Effector memory CD8-positive, alpha-beta T cell (primary cell): ENCODE results near the gene SERPINA12.

Experiments used
- ATAC-seq: fragments of 150-1000 bp; cut with Tn5 transposase; replicated peaks from 2 replicates; pipeline ENCODE4 v1.10.0; 2021; ENCODE audit warnings: mild to moderate bottlenecking, moderate library complexity
- DNase-seq, 3 experiments: peaks; one replicate each; pipeline ENCODE4 v3.0.0; 2021
- H3K27ac Mint-ChIP-seq, 2 donors: one replicate each; pipeline ENCODE4 v1.8.0; 2022; ENCODE audit warnings: mild to moderate bottlenecking in 2 of 2, mixed read lengths in 2 of 2, moderate library complexity in 2 of 2
- H3K27me3 Mint-ChIP-seq, 2 donors: one replicate each; pipeline ENCODE4 v1.8.0; 2022; ENCODE audit warnings: mixed read lengths in 2 of 2
- H3K36me3 Mint-ChIP-seq: one replicate; pipeline ENCODE4 v1.8.0; 2022; ENCODE audit warnings: mild to moderate bottlenecking, moderate library complexity, mixed read lengths; ENCODE audit not compliant: insufficient read depth
- H3K4me1 Mint-ChIP-seq, 2 donors: one replicate each; pipeline ENCODE4 v1.8.0; 2022; ENCODE audit warnings: low read depth in 2 of 2, mixed read lengths in 2 of 2
- H3K4me3 Mint-ChIP-seq, 2 donors: one replicate each; pipeline ENCODE4 v1.8.0; 2022; ENCODE audit warnings: mild to moderate bottlenecking in 2 of 2, mixed read lengths in 2 of 2, moderate library complexity in 2 of 2
- H3K9me3 Mint-ChIP-seq, 2 donors: one replicate each; pipeline ENCODE4 v1.8.0; 2022; ENCODE audit warnings: mixed read lengths in 2 of 2

SERPINA12 gene

DNA sequence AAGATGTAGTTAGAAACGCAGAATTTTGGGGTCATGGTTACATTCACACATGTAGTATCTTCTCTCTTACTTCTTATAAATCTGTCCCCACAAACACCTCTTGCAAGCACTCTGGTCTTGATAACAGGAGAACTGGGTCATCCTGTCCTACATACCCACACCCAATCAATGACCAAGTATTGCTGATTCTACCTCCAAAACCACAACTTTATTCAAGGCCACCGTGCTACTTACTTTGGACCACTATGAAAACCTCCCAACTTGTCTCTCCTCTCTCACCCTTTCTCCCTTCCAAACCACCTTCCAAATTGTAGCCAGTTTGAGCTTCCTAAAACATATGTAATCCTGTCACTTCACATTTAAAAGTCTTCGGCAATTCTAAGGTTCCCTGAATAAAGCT is 62.1 kb downstream of the SERPINA12 start:
- Mint-ChIP-seq H3K36me3 (no peaks in the 10 kb centered on the region), H3K27me3 (peaks cover 0 to 14% of the 10 kb centered on the region in 2 donors), H3K4me3 (no peak overlapping the region), H3K27ac (no peak overlapping the region), H3K4me1 (no peaks in the 10 kb centered on the region), H3K9me3 (peaks cover 0 to under 1% of the 10 kb centered on the region in 2 donors)
- ATAC-seq (no peak), DNase-seq (no peak)

DNA sequence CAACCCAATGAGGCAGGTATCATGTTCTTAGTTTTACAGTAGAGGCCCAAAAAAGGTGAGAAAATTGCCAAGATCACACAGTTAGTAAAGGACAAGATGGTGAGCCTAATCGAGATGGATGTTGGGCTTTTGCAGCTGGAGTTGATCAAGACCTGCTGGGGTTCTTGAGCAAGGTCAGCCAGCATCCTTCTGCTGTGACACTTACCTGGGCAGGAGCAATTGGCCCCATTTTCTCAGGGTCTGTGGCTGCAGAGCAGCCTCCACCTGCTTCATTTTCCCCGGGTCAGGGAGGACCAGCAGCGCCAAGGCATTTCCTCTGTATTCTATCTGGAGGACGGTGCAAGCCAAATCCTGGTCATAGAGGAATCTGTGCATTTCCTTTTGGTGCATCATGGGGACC is 63.1 kb downstream of the SERPINA12 start:
- DNase-seq, result no peak
- no peak for ATAC-seq
- H3K9me3 Mint-ChIP-seq, result peaks cover 0 to 7% of the 10 kb centered on the region in 2 donors
- H3K4me3 Mint-ChIP-seq, result no peak overlapping the region
- no peaks in the 10 kb centered on the region for H3K4me1 Mint-ChIP-seq
- no peak overlapping the region for H3K27ac Mint-ChIP-seq
- no peaks in the 10 kb centered on the region for H3K36me3 Mint-ChIP-seq
- peaks cover 10 to 25% of the 10 kb centered on the region in 2 donors for H3K27me3 Mint-ChIP-seq

DNA sequence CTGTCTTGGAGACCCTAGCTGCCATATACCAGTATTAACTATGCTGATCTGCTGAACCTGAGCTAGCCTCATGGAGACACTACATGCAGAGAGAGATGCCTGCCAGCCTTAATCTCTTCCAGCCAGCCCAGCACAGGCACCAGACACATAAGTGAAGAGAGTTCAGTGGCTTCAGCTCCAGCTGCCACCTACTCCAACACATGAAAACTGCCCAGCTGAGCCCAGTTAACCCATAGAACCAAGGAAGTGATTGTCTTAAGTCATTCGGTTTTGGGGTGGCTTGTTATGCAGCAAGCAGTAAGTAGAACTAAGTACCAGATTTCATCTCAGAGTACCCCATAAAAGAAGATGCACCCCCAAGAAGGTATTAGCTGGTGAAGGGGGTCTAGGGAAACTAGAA is 64.3 kb downstream of the SERPINA12 start:
- H3K4me1 Mint-ChIP-seq, result no peaks in the 10 kb centered on the region
- H3K9me3 Mint-ChIP-seq, result peaks cover 0 to 7% of the 10 kb centered on the region in 2 donors
- H3K4me3 Mint-ChIP-seq, result no peak overlapping the region
- no peak overlapping the region for H3K27ac Mint-ChIP-seq
- H3K27me3 Mint-ChIP-seq, result peaks cover 12 to 23% of the 10 kb centered on the region in 2 donors
- ATAC-seq (no peak), DNase-seq (no peak)
- H3K36me3 Mint-ChIP-seq, result no peaks in the 10 kb centered on the region

GRCh38 chr14:94441531-94442205 is 67.6 kb downstream of the SERPINA12 start:
- Mint-ChIP-seq H3K4me3 (no peak overlapping the region), H3K27ac (no peak overlapping the region), H3K9me3 (peaks cover 0 to 7% of the 10 kb centered on the region in 2 donors), H3K36me3 (no peaks in the 10 kb centered on the region), H3K27me3 (peaks cover 19 to 32% of the 10 kb centered on the region in 2 donors), H3K4me1 (no peaks in the 10 kb centered on the region)
- no peak for DNase-seq
- ATAC-seq, result no peak

DNA sequence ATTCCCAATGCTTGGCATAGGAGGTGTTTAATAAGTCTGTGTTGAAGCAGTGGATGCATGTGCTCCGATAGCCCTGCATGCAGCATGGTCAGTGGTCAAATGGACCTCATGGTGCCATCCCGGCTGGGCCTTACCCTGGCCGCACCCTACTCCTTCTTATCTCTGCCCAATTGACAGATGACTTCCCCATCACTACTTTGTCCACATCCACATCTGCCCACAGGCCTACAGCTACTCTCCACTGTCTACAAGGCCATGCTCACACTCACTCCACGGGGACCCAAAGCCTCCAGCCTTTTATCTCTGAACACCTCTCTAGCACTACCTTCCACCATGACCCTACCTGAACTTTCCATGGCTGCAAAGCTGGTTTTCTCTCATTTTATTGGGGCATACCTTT is 68.1 kb downstream of the SERPINA12 start:
- DNase-seq (no peak), ATAC-seq (no peak)
- Mint-ChIP-seq H3K36me3 (no peaks in the 10 kb centered on the region), H3K27ac (no peak overlapping the region), H3K27me3 (peaks cover 19 to 35% of the 10 kb centered on the region in 2 donors), H3K4me1 (no peaks in the 10 kb centered on the region), H3K4me3 (no peak overlapping the region), H3K9me3 (peaks cover 0 to 7% of the 10 kb centered on the region in 2 donors)

DNA sequence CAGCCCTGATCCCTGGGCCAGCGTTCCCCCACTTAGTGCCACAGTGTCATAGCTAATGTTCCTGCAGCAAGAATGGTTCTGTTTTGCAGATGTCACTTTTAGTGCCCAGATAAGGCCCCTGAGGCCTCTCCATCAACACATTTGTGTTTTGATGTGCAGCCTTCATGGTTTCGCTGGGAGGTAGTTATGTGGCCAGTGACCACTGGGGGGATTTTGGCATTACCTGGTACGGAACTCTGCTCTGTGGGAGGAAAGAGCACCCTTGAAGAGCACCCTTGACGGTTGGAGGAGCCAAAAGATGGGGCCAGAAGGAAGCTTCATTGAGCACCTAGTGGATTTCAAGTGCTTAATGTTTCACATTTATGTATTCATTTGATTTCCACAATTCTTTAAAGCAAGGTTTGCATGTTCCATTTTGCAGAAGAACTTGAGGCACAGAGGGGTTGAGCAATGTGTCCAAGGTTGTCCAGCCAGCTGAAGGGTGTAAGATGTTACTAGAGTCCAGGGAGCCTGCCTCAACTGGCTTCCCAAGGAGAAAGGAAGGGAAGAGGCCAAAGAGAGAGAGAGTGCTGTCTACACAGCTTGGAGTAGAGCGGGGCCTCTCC is 69.7 kb downstream of the SERPINA12 start:
- DNase-seq, result no peak
- Mint-ChIP-seq H3K4me3 (no peak overlapping the region), H3K4me1 (no peaks in the 10 kb centered on the region)

More for the DNA sequence above, 69.7 kb downstream of the SERPINA12 start:
- Mint-ChIP-seq H3K27ac (no peak overlapping the region), H3K36me3 (no peaks in the 10 kb centered on the region), H3K27me3 (peaks cover 34 to 51% of the 10 kb centered on the region in 2 donors), H3K9me3 (peaks cover 0 to 7% of the 10 kb centered on the region in 2 donors)
- ATAC-seq, result no peak
